H9 (cell line): Measurements from ENCODE around the gene TRPM5. TPM values are rescaled to one million over a fixed set of nuclear protein-coding genes. Genes with fewer than 3 reads are reported as not detected.

ENCODE experiments used
- DNase-seq: peaks from one replicate; pipeline ENCODE4 v3.0.0-alpha.2; 2017
- H2AFZ ChIP-seq: one replicate; pipeline ENCODE4 v1.6.1; 2013; ENCODE audit warnings: mild to moderate bottlenecking, low read length, control low read depth, moderate library complexity
- H2AK5ac ChIP-seq: 2 replicates; pipeline ENCODE4 v1.6.1; 2013; ENCODE audit warnings: low read length, control low read depth, mixed read lengths; ENCODE audit not compliant: insufficient read length
- H2BK120ac ChIP-seq: one replicate; pipeline ENCODE4 v1.6.1; 2013; ENCODE audit warnings: low read depth, mild to moderate bottlenecking, low read length, control low read depth, inconsistent platforms; ENCODE audit not compliant: poor library complexity, severe bottlenecking
- H2BK12ac ChIP-seq: 2 replicates; pipeline ENCODE4 v1.6.1; 2013; ENCODE audit warnings: low read length, control low read depth, mixed read lengths, low read depth; ENCODE audit not compliant: insufficient read length
- H2BK15ac ChIP-seq: 2 replicates; pipeline ENCODE4 v1.6.1; 2013; ENCODE audit warnings: low read depth, low read length, control low read depth
- H2BK20ac ChIP-seq: one replicate; pipeline ENCODE4 v1.6.1; 2013; ENCODE audit warnings: low read depth, mild to moderate bottlenecking, low read length, control low read depth, inconsistent platforms; ENCODE audit not compliant: poor library complexity, severe bottlenecking
- H2BK5ac ChIP-seq: 2 replicates; pipeline ENCODE4 v1.6.1; 2013; ENCODE audit warnings: low read length, control low read depth, mixed read lengths; ENCODE audit not compliant: insufficient read length
- H3K14ac ChIP-seq: 2 replicates; pipeline ENCODE4 v1.6.1; 2013; ENCODE audit warnings: low read length, control low read depth; ENCODE audit not compliant: insufficient read depth
- H3K18ac ChIP-seq: 2 replicates; pipeline ENCODE4 v1.6.1; 2013; ENCODE audit warnings: low read depth, mild to moderate bottlenecking, mixed read lengths, low read length, control low read depth; ENCODE audit not compliant: insufficient read length
- H3K23ac ChIP-seq: 2 replicates; pipeline ENCODE4 v1.6.1; 2013; ENCODE audit warnings: low read length, control low read depth, mixed read lengths, low read depth; ENCODE audit not compliant: insufficient read length
- H3K23me2 ChIP-seq: 2 replicates; pipeline ENCODE4 v1.6.1; 2013; ENCODE audit warnings: low read depth, mild to moderate bottlenecking, mixed read lengths, low read length, control low read depth; ENCODE audit not compliant: insufficient read length, poor library complexity, severe bottlenecking
- H3K27ac ChIP-seq: 2 replicates; pipeline ENCODE4 v1.5.1; 2013; ENCODE audit warnings: low read length, control low read depth, mixed read lengths, low read depth; ENCODE audit not compliant: insufficient read length
- H3K27me3 ChIP-seq: 2 replicates; pipeline ENCODE4 v1.6.1; 2013; ENCODE audit warnings: low read length, control low read depth, inconsistent platforms; ENCODE audit not compliant: insufficient read depth
- H3K4ac ChIP-seq: 2 replicates; pipeline ENCODE4 v1.6.1; 2013; ENCODE audit warnings: low read depth, mild to moderate bottlenecking, control low read depth, inconsistent platforms, low read length, moderate library complexity
- H3K4me1 ChIP-seq: 2 replicates; pipeline ENCODE4 v1.6.1; 2013; ENCODE audit warnings: low read length, control low read depth, inconsistent platforms; ENCODE audit not compliant: insufficient read depth
- H3K4me2 ChIP-seq: 2 replicates; pipeline ENCODE4 v1.6.1; 2013; ENCODE audit warnings: low read length, control low read depth, mixed read lengths; ENCODE audit not compliant: insufficient read length, insufficient read depth
- H3K56ac ChIP-seq: 2 replicates; pipeline ENCODE4 v1.6.1; 2013; ENCODE audit warnings: low read depth, mild to moderate bottlenecking, mixed read lengths, low read length, control low read depth; ENCODE audit not compliant: insufficient read length
- H3K79me1 ChIP-seq: 2 replicates; pipeline ENCODE4 v1.6.1; 2013; ENCODE audit warnings: low read depth, mild to moderate bottlenecking, moderate library complexity, low read length, control low read depth, inconsistent platforms; ENCODE audit not compliant: insufficient read depth, poor library complexity, severe bottlenecking
- H3K79me2 ChIP-seq: 2 replicates; pipeline ENCODE4 v1.6.1; 2013; ENCODE audit warnings: low read length, control low read depth, inconsistent platforms; ENCODE audit not compliant: insufficient read depth
- H3K9ac ChIP-seq: 2 replicates; pipeline ENCODE4 v1.6.1; 2013; ENCODE audit warnings: low read length, control low read depth, mixed read lengths; ENCODE audit not compliant: insufficient read length; ENCODE audit errors: extremely low read depth
- H3K9me3 ChIP-seq: one replicate; pipeline ENCODE4 v1.6.1; 2013; ENCODE audit warnings: low read depth, low read length, inconsistent platforms; ENCODE audit not compliant: control insufficient read depth
- H3T11ph ChIP-seq: one replicate; pipeline ENCODE4 v1.6.1; 2013; ENCODE audit warnings: mild to moderate bottlenecking, low read length, control low read depth, inconsistent platforms
- H4K20me1 ChIP-seq: one replicate; pipeline ENCODE4 v1.6.1; 2013; ENCODE audit not compliant: control insufficient read depth, insufficient read length, insufficient read depth
- H4K5ac ChIP-seq: 2 replicates; pipeline ENCODE4 v1.6.1; 2013; ENCODE audit warnings: low read depth, mild to moderate bottlenecking, mixed read lengths, low read length, control low read depth; ENCODE audit not compliant: insufficient read length
- H4K8ac ChIP-seq: replicated peaks from 2 replicates; pipeline ENCODE4 v1.6.1; 2013; ENCODE audit warnings: low read length, control low read depth, mixed read lengths, low read depth; ENCODE audit not compliant: insufficient read length
- H4K91ac ChIP-seq: 2 replicates; pipeline ENCODE4 v1.6.1; 2013; ENCODE audit warnings: low read depth, mild to moderate bottlenecking, moderate library complexity, mixed read lengths, low read length, control low read depth; ENCODE audit not compliant: insufficient read length
- H3K27ac Mint-ChIP-seq, 3 experiments: 2 replicates in 2 of 3; 3 replicates in 1 of 3; pipeline ENCODE4 v1.8.0; 2020 to 2021; ENCODE audit warnings: mixed read lengths in 3 of 3, mild to moderate bottlenecking in 1 of 3, moderate library complexity in 1 of 3
- H3K27me3 Mint-ChIP-seq: 2 replicates; pipeline ENCODE4 v1.8.0; 2021; ENCODE audit warnings: low read depth, mild to moderate bottlenecking, moderate library complexity, mixed read lengths
- H3K36me3 Mint-ChIP-seq, 3 experiments: 2 replicates in 2 of 3; 3 replicates in 1 of 3; pipeline ENCODE4 v1.8.0; 2020 to 2021; ENCODE audit warnings: low read depth in 3 of 3, mixed read lengths in 3 of 3; ENCODE audit not compliant: insufficient read depth in 1 of 3
- H3K4me1 Mint-ChIP-seq, 2 experiments: 2 replicates each; pipeline ENCODE4 v1.8.0; 2020; ENCODE audit warnings: mixed read lengths in 2 of 2
- H3K4me3 Mint-ChIP-seq, 2 experiments: 2 replicates in 1 of 2; 3 replicates in 1 of 2; pipeline ENCODE4 v1.8.0; 2020 to 2021; ENCODE audit warnings: mild to moderate bottlenecking in 2 of 2, mixed read lengths in 2 of 2, moderate library complexity in 1 of 2
- H3K9me3 Mint-ChIP-seq, 2 experiments: 2 replicates in 1 of 2; 3 replicates in 1 of 2; pipeline ENCODE4 v1.8.0; 2020; ENCODE audit warnings: mild to moderate bottlenecking in 2 of 2, mixed read lengths in 2 of 2, moderate library complexity in 1 of 2
- CTCF ChIP-seq: fragments of 200-600 bp; sonication (generic); conservative IDR thresholded peaks from 3 replicates; pipeline ENCODE4 v1.8.0; 2021; ENCODE audit warnings: antibody characterized with exemption, mild to moderate bottlenecking
- WGBS: extraction: QIAGEN DNeasy Blood & Tissue Kit; methylation state at CpG from one replicate; pipeline ENCODE4 v1.1.7; 2013; ENCODE audit warnings: missing lambda C conversion rate, low lambda C conversion rate, mixed read lengths; ENCODE audit not compliant: insufficient read length; ENCODE audit errors: extremely low coverage; 5-methylcytosine and 5-hydroxymethylcytosine counted together
- total RNA-seq: library from RNA; stranded (reverse); gene quantifications from 2 replicates; pipeline ENCODE4 v1.2.1, GENCODE V29; 2021

The TRPM5 gene
- total RNA-seq, 1 experiment from 2014 or later: 0.09 TPM

DNA sequence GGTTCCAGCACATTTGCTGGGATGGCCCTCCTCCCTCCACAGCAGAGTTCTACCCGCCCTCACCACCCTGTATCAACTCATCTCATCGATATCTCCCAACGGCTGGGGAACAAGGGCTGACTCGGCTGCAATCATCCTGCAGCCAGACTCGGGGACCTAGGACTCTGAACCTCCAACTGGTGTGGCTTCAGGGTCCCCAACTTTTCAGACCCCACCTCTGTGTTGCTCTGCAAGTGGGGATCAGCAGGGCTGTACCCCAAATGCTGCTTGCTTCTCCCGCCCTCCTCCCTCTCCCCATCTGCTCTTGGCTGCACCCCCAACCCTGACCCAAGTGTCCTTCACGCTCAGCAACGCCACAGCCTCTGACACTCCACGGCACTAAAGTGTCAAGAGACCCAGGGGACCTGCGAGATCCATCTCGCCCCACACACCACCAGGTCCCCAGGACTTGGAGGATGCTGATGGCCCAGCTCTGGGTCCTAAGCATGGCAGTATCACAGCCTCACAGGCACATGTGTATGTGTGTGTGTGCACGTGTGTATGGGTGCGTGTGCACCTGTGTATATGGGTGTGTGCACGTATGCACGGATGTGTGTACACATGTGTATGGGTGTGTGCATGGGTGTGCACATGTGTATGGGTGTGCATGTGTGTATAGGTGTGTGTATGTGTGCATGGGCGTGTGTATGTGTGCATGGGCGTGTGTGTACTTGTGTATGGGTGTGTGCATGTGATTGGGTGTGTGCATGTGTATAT, 26.9 kb upstream of the TRPM5 start:
- H2BK12ac ChIP-seq: no peak overlapping the region
- no peak overlapping the region for H3K18ac ChIP-seq
- H2BK120ac ChIP-seq: no peak overlapping the region
- H3K23ac ChIP-seq: no peak overlapping the region
- H3K23me2 ChIP-seq: no peaks in the 10 kb centered on the region
- Mint-ChIP-seq H3K4me1 (no peaks in the 10 kb centered on the region), H3K27me3 (peaks cover 86% of the 10 kb centered on the region), H3K36me3 (no peaks in the 10 kb centered on the region; a peak in 1 of 7 replicates), H3K27ac (no peak overlapping the region), H3K4me3 (no peak overlapping the region; a peak in 1 of 5 replicates), H3K9me3 (no peaks in the 10 kb centered on the region)
- no peak overlapping the region for H3T11ph ChIP-seq
- peaks cover 2% of the 10 kb centered on the region; the same call in 1 of the 2 replicates for H3K27me3 ChIP-seq
- no CpG with 5 or more reads among the region's 17 CpGs for WGBS
- TF ChIP-seq CTCF: no peak
- no peak overlapping the region for H2BK20ac ChIP-seq
- no peak overlapping the region for H3K4ac ChIP-seq
- no peak overlapping the region for H3K9ac ChIP-seq
- no peak overlapping the region for H2AK5ac ChIP-seq
- no peak overlapping the region for H4K8ac ChIP-seq
- H2BK15ac ChIP-seq: no peak overlapping the region
- H3K9me3 ChIP-seq: no peaks in the 10 kb centered on the region
- H4K5ac ChIP-seq: no peak overlapping the region
- H3K4me2 ChIP-seq: no peak overlapping the region
- no peak overlapping the region for H2AFZ ChIP-seq
- no peak overlapping the region for H4K91ac ChIP-seq
- DNase-seq: no peak
- no peaks in the 10 kb centered on the region for H3K79me1 ChIP-seq
- no peak overlapping the region for H3K27ac ChIP-seq
- no peak overlapping the region for H3K56ac ChIP-seq
- no peaks in the 10 kb centered on the region for H3K4me1 ChIP-seq
- no peaks in the 10 kb centered on the region for H3K79me2 ChIP-seq
- H2BK5ac ChIP-seq: no peak overlapping the region
- no peaks in the 10 kb centered on the region for H4K20me1 ChIP-seq
- no peak overlapping the region; the same call in 1 of the 2 replicates for H3K14ac ChIP-seq
